ENCODE results near the gene FBXO47.

DNA sequence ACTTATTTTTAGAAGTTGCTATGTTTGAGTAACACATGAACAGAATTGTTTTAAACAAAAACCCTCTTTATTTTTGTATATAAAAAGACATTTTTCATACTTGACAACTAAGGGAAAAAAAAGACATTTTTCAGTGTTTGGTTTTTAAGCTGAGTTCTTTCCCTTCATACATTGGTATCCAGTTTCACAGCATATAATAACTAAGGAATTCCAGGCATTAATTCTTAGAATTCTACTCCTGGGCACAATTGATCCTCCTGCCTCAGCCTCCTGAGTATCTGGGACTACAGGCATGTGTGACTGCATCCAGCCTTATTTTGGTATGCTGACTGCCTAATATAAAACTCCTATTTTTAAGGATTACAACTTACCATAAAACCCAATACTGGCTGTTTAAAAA is 8.4 kb downstream of the FBXO47 start:
- TF ChIP-seq, protein P1, sequence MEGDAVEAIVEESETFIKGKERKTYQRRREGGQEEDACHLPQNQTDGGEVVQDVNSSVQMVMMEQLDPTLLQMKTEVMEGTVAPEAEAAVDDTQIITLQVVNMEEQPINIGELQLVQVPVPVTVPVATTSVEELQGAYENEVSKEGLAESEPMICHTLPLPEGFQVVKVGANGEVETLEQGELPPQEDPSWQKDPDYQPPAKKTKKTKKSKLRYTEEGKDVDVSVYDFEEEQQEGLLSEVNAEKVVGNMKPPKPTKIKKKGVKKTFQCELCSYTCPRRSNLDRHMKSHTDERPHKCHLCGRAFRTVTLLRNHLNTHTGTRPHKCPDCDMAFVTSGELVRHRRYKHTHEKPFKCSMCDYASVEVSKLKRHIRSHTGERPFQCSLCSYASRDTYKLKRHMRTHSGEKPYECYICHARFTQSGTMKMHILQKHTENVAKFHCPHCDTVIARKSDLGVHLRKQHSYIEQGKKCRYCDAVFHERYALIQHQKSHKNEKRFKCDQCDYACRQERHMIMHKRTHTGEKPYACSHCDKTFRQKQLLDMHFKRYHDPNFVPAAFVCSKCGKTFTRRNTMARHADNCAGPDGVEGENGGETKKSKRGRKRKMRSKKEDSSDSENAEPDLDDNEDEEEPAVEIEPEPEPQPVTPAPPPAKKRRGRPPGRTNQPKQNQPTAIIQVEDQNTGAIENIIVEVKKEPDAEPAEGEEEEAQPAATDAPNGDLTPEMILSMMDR (conservative IDR thresholded peaks at IDR 0.05; ENCODE audit: low read depth, low read length): no peak
- no peak for TF ChIP-seq EZH2 (IDR thresholded peaks at IDR 0.05; ENCODE audit: low read length, unreplicated experiment)

All from PC-3 (cell line).